Neural progenitor cell (in vitro differentiated cells): ENCODE data around the gene SYNE3. TPM values are rescaled to one million over a fixed set of nuclear protein-coding genes. Genes with fewer than 3 reads are reported as not detected.

ENCODE experiments used
- DNase-seq: peaks from one replicate; pipeline ENCODE4 v3.0.0-alpha.2; 2016; ENCODE audit warnings: low spot score
- H2AFZ ChIP-seq: fragments of 200-600 bp; sonication (generic); replicated peaks from 2 replicates; pipeline ENCODE4 v1.6.1; 2016; ENCODE audit warnings: antibody characterized with exemption
- H3F3A ChIP-seq: fragments of 200-600 bp; sonication (generic); 2 replicates; pipeline ENCODE4 v1.6.1; 2016; ENCODE audit warnings: antibody characterized with exemption, low read depth
- H3K27ac ChIP-seq: fragments of 200-600 bp; sonication (generic); 2 replicates; pipeline ENCODE4 v1.5.1; 2016; ENCODE audit warnings: mild to moderate bottlenecking
- H3K27me3 ChIP-seq: fragments of 200-600 bp; sonication (generic); 2 replicates; pipeline ENCODE4 v1.6.1; 2016; ENCODE audit warnings: mild to moderate bottlenecking, moderate library complexity
- H3K36me3 ChIP-seq: fragments of 200-600 bp; sonication (generic); 2 replicates; pipeline ENCODE4 v1.5.1; 2016
- H3K4me1 ChIP-seq: fragments of 200-600 bp; sonication (generic); 2 replicates; pipeline ENCODE4 v1.6.1; 2016; ENCODE audit warnings: mixed run types
- H3K4me2 ChIP-seq: fragments of 200-600 bp; sonication (generic); 2 replicates; pipeline ENCODE4 v1.6.1; 2016
- H3K4me3 ChIP-seq: fragments of 200-600 bp; sonication (generic); 2 replicates; pipeline ENCODE4 v1.5.1; 2016
- H3K79me2 ChIP-seq: fragments of 200-600 bp; sonication (generic); 2 replicates; pipeline ENCODE4 v1.6.1; 2016; ENCODE audit warnings: low read depth
- H3K9ac ChIP-seq: fragments of 200-600 bp; sonication (generic); 2 replicates; pipeline ENCODE4 v1.6.1; 2016
- H3K9me3 ChIP-seq: fragments of 200-600 bp; sonication (generic); 2 replicates; pipeline ENCODE4 v1.5.1; 2016; ENCODE audit warnings: low read depth
- H4K20me1 ChIP-seq: fragments of 200-600 bp; sonication (generic); 2 replicates; pipeline ENCODE4 v1.6.1; 2016; ENCODE audit warnings: low read depth
- H3K27ac Mint-ChIP-seq: 3 replicates; pipeline ENCODE4 v1.8.0; 2021; ENCODE audit warnings: mixed read lengths
- H3K27me3 Mint-ChIP-seq: 2 replicates; pipeline ENCODE4 v1.8.0; 2022; ENCODE audit warnings: low read depth, mild to moderate bottlenecking, inconsistent platforms, moderate library complexity, mixed read lengths; ENCODE audit not compliant: insufficient read depth
- H3K36me3 Mint-ChIP-seq: 3 replicates; pipeline ENCODE4 v1.8.0; 2021; ENCODE audit warnings: mixed read lengths
- H3K4me1 Mint-ChIP-seq: 3 replicates; pipeline ENCODE4 v1.8.0; 2021; ENCODE audit warnings: mixed read lengths
- H3K4me3 Mint-ChIP-seq: 3 replicates; pipeline ENCODE4 v1.8.0; 2021; ENCODE audit warnings: mild to moderate bottlenecking, moderate library complexity, mixed read lengths
- H3K9me3 Mint-ChIP-seq: 3 replicates; pipeline ENCODE4 v1.8.0; 2020; ENCODE audit warnings: mixed read lengths
- CTCF ChIP-seq: fragments of 200-600 bp; sonication (generic); IDR thresholded peaks from 2 replicates; pipeline ENCODE4 v1.5.1; 2017; ENCODE audit warnings: antibody characterized with exemption, mild to moderate bottlenecking
- EZH2 ChIP-seq: fragments of 200-600 bp; sonication (generic); IDR thresholded peaks from 2 replicates; pipeline ENCODE4 v1.6.1; 2017; ENCODE audit warnings: antibody characterized with exemption, mild to moderate bottlenecking, moderate library complexity
- EZH2phosphoT487 ChIP-seq: fragments of 200-600 bp; sonication (generic); IDR thresholded peaks from 2 replicates; pipeline ENCODE4 v1.6.1; 2017; ENCODE audit warnings: antibody characterized with exemption
- total RNA-seq: library from RNA; depleted of rRNA; stranded (reverse); fragments of >200 nt; gene quantifications from 2 replicates; pipeline ENCODE4 v1.2.3, GENCODE V29; 2015; ENCODE audit warnings: low replicate concordance

The SYNE3 gene
- total RNA-seq, 1 donor from 2014 or later, result 0.06 TPM

GRCh38 chr14:95534299-95535225 lies 18.1 kb upstream of the SYNE3 start, which contains the start of gene GLRX5:
Gene GLRX5 (plus strand): TSS chr14:95535050. CDS start chr14:95535090, 40 bp downstream.
- peak within 1 kb of the TSS; percentile 95 for H3K4me3 ChIP-seq
- peak within 1 kb of the TSS; percentile 29 for H2AFZ ChIP-seq
- H3K9me3 ChIP-seq, result no peaks in the 10 kb centered on the region
- Mint-ChIP-seq H3K36me3 (peaks cover 4% of the 10 kb centered on the region), H3K9me3 (no peaks in the 10 kb centered on the region), H3K4me3 (peak within 1 kb of the TSS; percentile 94), H3K27me3 (no peaks in the 10 kb centered on the region), H3K27ac (peak within 1 kb of the TSS; percentile 79), H3K4me1 (peaks cover 49% of the 10 kb centered on the region)
- peaks cover 43% of the 10 kb centered on the region for H3K4me1 ChIP-seq
- H3K4me2 ChIP-seq, result peak within 1 kb of the TSS; percentile 97
- H3K9ac ChIP-seq, result peak within 1 kb of the TSS; percentile 78
- H4K20me1 ChIP-seq, result peaks cover 78% of the 10 kb centered on the region
- peak within 1 kb of the TSS; percentile 61 for H3K27ac ChIP-seq
- DNase-seq, result peak; percentile 99
- TF ChIP-seq CTCF (no peak), EZH2 (peak; percentile 13), EZH2phosphoT487 (no peak)
- H3F3A ChIP-seq, result peaks cover 3% of the 10 kb centered on the region
- H3K27me3 ChIP-seq, result no peaks in the 10 kb centered on the region
- peaks cover 4% of the 10 kb centered on the region for H3K36me3 ChIP-seq
- H3K79me2 ChIP-seq, result peaks cover 92% of the 10 kb centered on the region

- H2AFZ ChIP-seq, result no peak overlapping the region
- H3K27ac ChIP-seq, result no peak overlapping the region
- Mint-ChIP-seq H3K27me3 (no peaks in the 10 kb centered on the region), H3K27ac (no peak overlapping the region), H3K36me3 (peaks cover 4% of the 10 kb centered on the region), H3K9me3 (no peaks in the 10 kb centered on the region), H3K4me1 (peaks cover 49% of the 10 kb centered on the region), H3K4me3 (peak overlapping the region; percentile 93)
- peaks cover 70% of the 10 kb centered on the region for H4K20me1 ChIP-seq
- H3K4me2 ChIP-seq, result peak overlapping the region; percentile 97
- peaks cover 43% of the 10 kb centered on the region for H3K4me1 ChIP-seq
- peak overlapping the region; percentile 95 for H3K4me3 ChIP-seq
- H3K27me3 ChIP-seq, result no peaks in the 10 kb centered on the region
- no peaks in the 10 kb centered on the region for H3K9me3 ChIP-seq
- TF ChIP-seq EZH2 (no peak), CTCF (no peak), EZH2phosphoT487 (no peak)
- peaks cover 4% of the 10 kb centered on the region for H3K36me3 ChIP-seq
- peak overlapping the region; percentile 48 for H3K9ac ChIP-seq
- peaks cover 92% of the 10 kb centered on the region for H3K79me2 ChIP-seq
- peaks cover 3% of the 10 kb centered on the region for H3F3A ChIP-seq
- peak; percentile 37 for DNase-seq
Observed at GRCh38 chr14:95533822-95534221, 17.4 kb upstream of the SYNE3 start.

- Histone ChIP-seq H2AFZ (no peak overlapping the region), H3K4me2 (peak overlapping the region; percentile 97), H3K9ac (peak overlapping the region; percentile 48), H3K27me3 (no peaks in the 10 kb centered on the region), H3K27ac (no peak overlapping the region), H3K4me1 (peaks cover 43% of the 10 kb centered on the region), H3K9me3 (no peaks in the 10 kb centered on the region), H3K4me3 (peak overlapping the region; percentile 95), H3K36me3 (peaks cover 4% of the 10 kb centered on the region), H4K20me1 (peaks cover 66% of the 10 kb centered on the region), H3F3A (peaks cover 3% of the 10 kb centered on the region), H3K79me2 (peaks cover 92% of the 10 kb centered on the region)
- H3K4me3 Mint-ChIP-seq, result peak overlapping the region; percentile 93
- peaks cover 3% of the 10 kb centered on the region for H3K36me3 Mint-ChIP-seq
- TF ChIP-seq EZH2 (no peak), CTCF (no peak), EZH2phosphoT487 (no peak)
- H3K9me3 Mint-ChIP-seq, result no peaks in the 10 kb centered on the region
- H3K27me3 Mint-ChIP-seq, result no peaks in the 10 kb centered on the region
- H3K4me1 Mint-ChIP-seq, result peaks cover 47% of the 10 kb centered on the region
- H3K27ac Mint-ChIP-seq, result no peak overlapping the region
- DNase-seq, result peak; percentile 27
Observed at GRCh38 chr14:95533391-95533821, 17.0 kb upstream of the SYNE3 start.
